ENCODE measurements around the gene IL1RL2.

The IL1RL2 gene

GRCh38 chr2:102267774-102268173 lies 81.0 kb downstream of the IL1RL2 start:
- no peak for DNase-seq

- DNase-seq, result no peak
These were observed 81.8 kb downstream of the IL1RL2 start for GRCh38 chr2:102268510-102269199.

- no peak for DNase-seq
These were observed 82.3 kb downstream of the IL1RL2 start for GRCh38 chr2:102269200-102269524.

GRCh38 chr2:102271844-102272243 lies 85.0 kb downstream of the IL1RL2 start:
- no peak for DNase-seq

- no peak for DNase-seq
These were observed 86.9 kb downstream of the IL1RL2 start for GRCh38 chr2:102273619-102274211.

GRCh38 chr2:102276549-102277201 lies 89.9 kb downstream of the IL1RL2 start:
- DNase-seq, result no peak

- DNase-seq, result no peak
These were observed 90.4 kb downstream of the IL1RL2 start for GRCh38 chr2:102277202-102277700.

GRCh38 chr2:102278720-102279390 lies 92.0 kb downstream of the IL1RL2 start:
- DNase-seq, result no peak

- DNase-seq, result no peak
These were observed 92.5 kb downstream of the IL1RL2 start for GRCh38 chr2:102279391-102279735.

GRCh38 chr2:102282678-102283091 lies 95.9 kb downstream of the IL1RL2 start:
- no peak for DNase-seq

- no peak for DNase-seq
These were observed 97.2 kb downstream of the IL1RL2 start for GRCh38 chr2:102283996-102284395.

- DNase-seq, result no peak
These were observed 97.8 kb downstream of the IL1RL2 start for GRCh38 chr2:102284611-102285010.

GRCh38 chr2:102285368-102285767 lies 98.5 kb downstream of the IL1RL2 start:
- no peak for DNase-seq

- DNase-seq, result no peak
These were observed 99.2 kb downstream of the IL1RL2 start for GRCh38 chr2:102286041-102286440.

GRCh38 chr2:102289129-102289528 lies 102.3 kb downstream of the IL1RL2 start:
- no peak for DNase-seq
